Transverse colon (tissue), 4 donors: ENCODE data around the gene OXSR1.

Experiments used
- CTCF ChIP-seq, 5 experiments: fragments of 200-600 bp in 3 of 5; fragments of 450-650 bp in 2 of 5; sonication (generic) in 3 of 5; IDR thresholded peaks; 1 replicate in 2 of 5; 2 replicates in 3 of 5; pipeline ENCODE4 v1.5.1; 2016 to 2017; ENCODE audit warnings: antibody characterized with exemption in 5 of 5, inconsistent platforms in 3 of 5, mild to moderate bottlenecking in 2 of 5, moderate library complexity in 1 of 5
- POLR2AphosphoS5 ChIP-seq, 3 donors: sonication (generic); formaldehyde crosslinking; IDR thresholded peaks; one replicate each; pipeline ENCODE4 v1.6.1; 2016; ENCODE audit warnings: antibody characterized with exemption in 3 of 3

DNA sequence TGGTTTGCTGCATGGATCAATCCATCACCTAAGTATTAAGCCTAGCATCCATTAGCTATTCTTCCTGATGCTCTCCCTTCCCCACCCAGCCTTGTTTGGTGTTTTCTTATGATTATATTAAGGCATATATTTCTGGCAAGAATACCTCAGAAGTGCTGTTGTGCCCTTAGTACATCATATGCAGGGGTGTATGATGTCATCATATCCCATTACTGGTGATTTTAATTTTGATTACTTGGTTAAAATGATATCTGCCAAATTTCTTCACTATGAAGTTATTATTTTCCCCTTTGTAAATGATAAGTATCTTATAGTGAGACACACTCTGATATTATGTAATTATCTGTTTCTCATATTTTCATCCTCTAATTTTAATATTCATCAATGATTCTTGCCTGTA is 132.2 kb downstream of the OXSR1 start:
- TF ChIP-seq CTCF (IDR thresholded peaks at IDR 0.05): no peak
- TF ChIP-seq POLR2AphosphoS5 (IDR thresholded peaks at IDR 0.05): no peak
